Caco-2 (cell line): Measurements from ENCODE around the gene FOXP4. TPM values are rescaled to one million over a fixed set of nuclear protein-coding genes. Genes with fewer than 3 reads are reported as not detected.
A peak's percentile ranks its signal among the peaks of the same experiment; 100 is the strongest.

ENCODE experiments used
- BruUV-seq: library from RNA; stranded (reverse); fragments of 400-500 nt; replicated peaks from 2 replicates; lab custom pipeline; 2021; lab: Mats Ljungman, UMichigan
- CTCF ChIA-PET: fragments of 300-600 bp; sonication (Branson Sonifier 250); formaldehyde crosslinking; loops from one replicate; lab custom pipeline; 2022; ENCODE audit warnings: antibody characterized with exemption; lab: Charles Lee
- POLR2A ChIA-PET: fragments of 300-600 bp; sonication (Branson Sonifier 250); formaldehyde crosslinking; loops from one replicate; lab custom pipeline; 2022; ENCODE audit warnings: antibody characterized with exemption; lab: Charles Lee
- DNase-seq, 2 experiments: peaks; one replicate each; pipeline versions ENCODE4 v3.0.0 to v3.0.0-alpha.2; 2020 to 2022
- H3K27me3 ChIP-seq: replicated peaks from 2 replicates; pipeline ENCODE4 v1.6.0; 2011; ENCODE audit warnings: low read length; ENCODE audit not compliant: control insufficient read depth, insufficient read depth
- H3K36me3 ChIP-seq: 2 replicates; pipeline ENCODE4 v1.5.1; 2011; ENCODE audit warnings: low read length; ENCODE audit not compliant: control insufficient read depth, insufficient read depth
- H3K4me1 ChIP-seq: fragments of 250-450 bp; sonication (Bioruptor Pico); 2 replicates; pipeline ENCODE4 v1.5.1; 2020; ENCODE audit warnings: mild to moderate bottlenecking
- H3K4me3 ChIP-seq: 2 replicates; pipeline ENCODE4 v1.5.1; 2011; ENCODE audit warnings: low read depth, mild to moderate bottlenecking, control low read depth, low read length
- H3K9me3 ChIP-seq: fragments of 250-450 bp; sonication (Bioruptor Pico); 2 replicates; pipeline ENCODE4 v1.5.1; 2020; ENCODE audit warnings: mild to moderate bottlenecking, moderate library complexity
- H3K27ac Mint-ChIP-seq: one replicate; pipeline ENCODE4 v1.8.0; 2022; ENCODE audit warnings: mixed read lengths; ENCODE audit not compliant: unreplicated experiment
- H3K27me3 Mint-ChIP-seq: one replicate; pipeline ENCODE4 v1.8.0; 2022; ENCODE audit warnings: mixed read lengths; ENCODE audit not compliant: insufficient read depth, unreplicated experiment
- H3K36me3 Mint-ChIP-seq: one replicate; pipeline ENCODE4 v1.8.0; 2022; ENCODE audit warnings: mild to moderate bottlenecking, mixed read lengths; ENCODE audit not compliant: insufficient read depth, unreplicated experiment
- H3K4me1 Mint-ChIP-seq: one replicate; pipeline ENCODE4 v1.8.0; 2022; ENCODE audit warnings: low read depth, mixed read lengths; ENCODE audit not compliant: unreplicated experiment
- H3K4me3 Mint-ChIP-seq: one replicate; pipeline ENCODE4 v1.8.0; 2022; ENCODE audit warnings: mild to moderate bottlenecking, moderate library complexity, mixed read lengths; ENCODE audit not compliant: unreplicated experiment
- H3K9me3 Mint-ChIP-seq: one replicate; pipeline ENCODE4 v1.8.0; 2022; ENCODE audit warnings: mixed read lengths; ENCODE audit not compliant: unreplicated experiment
- intact Hi-C: fragments of 100-400 bp; cut with micrococcal nuclease; formaldehyde crosslinking; loops from one replicate; pipeline ENCODE4 v1.10.0; 2022; ENCODE audit not compliant: unreplicated experiment
- total RNA-seq: library from RNA; stranded (reverse); gene quantifications from 2 replicates; pipeline ENCODE4 v1.2.3, GENCODE V29; 2022
- TF ChIP-seq, protein P1 (sequence below), 2 experiments: fragments of 200-600 bp in 1 of 2; IDR thresholded peaks; 1 replicate in 1 of 2; 2 replicates in 1 of 2; pipeline versions ENCODE4 v1.5.1 to v1.8.0; 2011 to 2022; ENCODE audit warnings: antibody characterized with exemption in 1 of 2, control low read depth in 1 of 2, inconsistent platforms in 1 of 2, low read depth in 1 of 2, low read length in 1 of 2, mild to moderate bottlenecking in 1 of 2, moderate library complexity in 1 of 2; ENCODE audit not compliant: insufficient read depth in 1 of 2, severe bottlenecking in 1 of 2, unreplicated experiment in 1 of 2

The FOXP4 gene
- total RNA-seq, 1 experiment from 2014 or later, result 117 TPM

DNA sequence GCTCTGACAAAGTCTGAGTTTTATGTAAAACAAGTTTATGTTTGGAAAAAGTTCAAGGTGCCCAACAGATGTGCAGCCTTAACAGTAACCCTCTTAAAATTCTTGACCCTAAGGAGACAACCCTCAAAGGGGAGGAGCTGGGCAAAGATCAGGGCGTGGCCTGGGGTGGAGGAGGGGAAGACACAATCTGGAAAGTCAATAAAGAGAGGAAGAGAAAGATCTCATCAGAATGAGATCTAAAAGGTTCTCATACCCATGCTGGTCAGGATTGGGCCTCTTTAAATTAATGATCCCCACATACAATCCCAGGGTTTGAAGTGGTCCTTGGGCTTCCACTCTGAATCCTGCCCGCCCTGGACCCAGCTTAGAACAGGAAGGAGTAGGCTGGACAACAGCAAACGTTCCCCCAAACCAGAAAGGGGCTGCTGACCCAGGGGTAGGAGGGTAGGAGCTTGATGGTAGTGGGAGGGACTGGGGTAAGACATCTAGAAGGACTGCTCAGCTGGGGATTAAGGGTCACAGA, 33.0 kb downstream of the FOXP4 start:
- intact Hi-C loops, result no loop called here
- peaks cover 78% of the 10 kb centered on the region for H3K4me1 ChIP-seq
- H3K27me3 Mint-ChIP-seq, result no peaks in the 10 kb centered on the region
- H3K27ac Mint-ChIP-seq, result peak overlapping the region; percentile 67
- BruUV-seq, result TSS peak; percentile 27
- ChIA-PET CTCF (interaction anchor here (0.6 to 1.2 kb wide), 4 partner anchors 11 to 120 kb away, joined by 3 to 6 read pairs (median 4); no protein-coding TSS in a partner anchor), POLR2A (interaction anchor here (0.6 kb wide), 1 partner anchor 154 kb away, joined by 12 read pairs; no protein-coding TSS in a partner anchor)
- H3K4me1 Mint-ChIP-seq, result peaks cover 41% of the 10 kb centered on the region
- peak overlapping the region; percentile 54 for H3K4me3 Mint-ChIP-seq
- H3K9me3 Mint-ChIP-seq, result no peaks in the 10 kb centered on the region
- H3K27me3 ChIP-seq, result no peaks in the 10 kb centered on the region
- TF ChIP-seq, protein P1, sequence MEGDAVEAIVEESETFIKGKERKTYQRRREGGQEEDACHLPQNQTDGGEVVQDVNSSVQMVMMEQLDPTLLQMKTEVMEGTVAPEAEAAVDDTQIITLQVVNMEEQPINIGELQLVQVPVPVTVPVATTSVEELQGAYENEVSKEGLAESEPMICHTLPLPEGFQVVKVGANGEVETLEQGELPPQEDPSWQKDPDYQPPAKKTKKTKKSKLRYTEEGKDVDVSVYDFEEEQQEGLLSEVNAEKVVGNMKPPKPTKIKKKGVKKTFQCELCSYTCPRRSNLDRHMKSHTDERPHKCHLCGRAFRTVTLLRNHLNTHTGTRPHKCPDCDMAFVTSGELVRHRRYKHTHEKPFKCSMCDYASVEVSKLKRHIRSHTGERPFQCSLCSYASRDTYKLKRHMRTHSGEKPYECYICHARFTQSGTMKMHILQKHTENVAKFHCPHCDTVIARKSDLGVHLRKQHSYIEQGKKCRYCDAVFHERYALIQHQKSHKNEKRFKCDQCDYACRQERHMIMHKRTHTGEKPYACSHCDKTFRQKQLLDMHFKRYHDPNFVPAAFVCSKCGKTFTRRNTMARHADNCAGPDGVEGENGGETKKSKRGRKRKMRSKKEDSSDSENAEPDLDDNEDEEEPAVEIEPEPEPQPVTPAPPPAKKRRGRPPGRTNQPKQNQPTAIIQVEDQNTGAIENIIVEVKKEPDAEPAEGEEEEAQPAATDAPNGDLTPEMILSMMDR (IDR thresholded peaks at IDR 0.05; ENCODE audit: insufficient read depth in 1 of 2, low read depth in 1 of 2, low read length in 1 of 2, severe bottlenecking in 1 of 2, unreplicated experiment in 1 of 2), result no peak
- peaks cover 11% of the 10 kb centered on the region for H3K36me3 ChIP-seq
- H3K4me3 ChIP-seq, result no peak overlapping the region
- H3K9me3 ChIP-seq, result no peaks in the 10 kb centered on the region
- DNase-seq, result peak in 1 of 2 experiments; percentile 48
- peaks cover 80% of the 10 kb centered on the region for H3K36me3 Mint-ChIP-seq

DNA sequence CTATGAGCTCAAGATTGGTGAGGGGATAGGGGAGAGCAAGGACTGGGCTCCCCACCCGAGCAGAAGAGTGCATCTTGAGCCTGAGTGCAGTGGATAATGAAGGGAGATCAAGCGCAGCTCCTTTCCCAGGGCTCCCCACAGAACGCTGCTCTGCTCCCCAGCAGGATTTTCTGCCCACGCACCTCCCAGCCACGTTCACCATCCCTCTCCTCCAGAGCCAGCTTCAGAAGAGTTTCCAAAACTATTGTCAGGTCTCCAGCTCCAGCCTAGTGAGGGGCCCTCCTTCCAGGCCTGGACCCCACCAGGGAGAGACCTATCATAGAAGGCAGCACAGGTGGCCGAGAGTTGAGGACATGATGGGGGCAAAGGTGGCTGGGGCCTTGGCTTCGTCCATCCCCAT, 34.5 kb downstream of the FOXP4 start:
- POLR2A ChIA-PET, result no interaction called here
- BruUV-seq, result no TSS peak
- no peak overlapping the region for H3K4me3 ChIP-seq
- H3K9me3 ChIP-seq, result no peaks in the 10 kb centered on the region
- Mint-ChIP-seq H3K27ac (peak overlapping the region; percentile 34), H3K9me3 (no peaks in the 10 kb centered on the region), H3K4me1 (peaks cover 57% of the 10 kb centered on the region), H3K4me3 (no peak overlapping the region), H3K27me3 (no peaks in the 10 kb centered on the region), H3K36me3 (peaks cover 86% of the 10 kb centered on the region)
- CTCF ChIA-PET, result no interaction called here
- H3K27me3 ChIP-seq, result no peaks in the 10 kb centered on the region
- no peak for DNase-seq
- TF ChIP-seq, protein P1 (IDR thresholded peaks at IDR 0.05; ENCODE audit: insufficient read depth in 1 of 2, low read depth in 1 of 2, low read length in 1 of 2, severe bottlenecking in 1 of 2, unreplicated experiment in 1 of 2), result no peak
- H3K36me3 ChIP-seq, result peaks cover 10% of the 10 kb centered on the region; the same call in 1 of the 2 replicates
- peaks cover 88% of the 10 kb centered on the region for H3K4me1 ChIP-seq
- intact Hi-C loops, result no loop called here

DNA sequence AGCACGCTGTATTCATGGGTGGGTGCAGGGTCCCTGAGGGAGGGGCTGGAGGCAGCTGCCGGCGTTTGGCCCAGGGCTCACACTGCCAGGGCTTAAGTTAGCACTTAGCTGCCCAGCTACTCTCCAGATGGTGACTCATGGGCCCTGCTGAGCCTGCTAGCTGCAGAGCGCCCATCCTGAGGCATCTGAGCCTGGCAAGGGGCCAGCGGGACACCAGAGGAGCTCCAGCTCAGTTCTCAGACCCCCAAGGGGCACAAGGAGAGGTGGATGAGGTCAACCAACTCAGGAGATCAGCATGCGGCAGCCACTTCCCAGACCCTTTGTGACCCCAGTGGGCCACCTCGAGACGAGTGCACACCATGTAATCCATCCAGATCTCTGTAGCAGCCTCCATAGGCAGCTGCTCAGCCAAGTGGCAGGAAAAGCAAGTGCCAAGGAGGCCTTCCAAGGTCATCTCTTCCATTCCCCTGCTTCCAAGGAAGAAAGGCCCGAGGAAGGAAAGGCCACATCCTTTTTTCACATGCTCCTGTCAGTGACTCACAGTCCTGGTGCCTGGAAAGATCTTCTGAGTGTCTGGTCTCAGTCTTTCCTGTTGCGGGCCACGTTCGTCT, 35.3 kb downstream of the FOXP4 start:
- Mint-ChIP-seq H3K4me1 (peaks cover 59% of the 10 kb centered on the region), H3K27ac (peak overlapping the region; percentile 75), H3K4me3 (no peak overlapping the region), H3K36me3 (peaks cover 90% of the 10 kb centered on the region), H3K9me3 (no peaks in the 10 kb centered on the region), H3K27me3 (no peaks in the 10 kb centered on the region)
- H3K4me1 ChIP-seq, result peaks cover 84% of the 10 kb centered on the region
- no peak overlapping the region for H3K4me3 ChIP-seq
- DNase-seq, result no peak
- peaks cover 10% of the 10 kb centered on the region; the same call in 1 of the 2 replicates for H3K36me3 ChIP-seq
- BruUV-seq, result no TSS peak
- TF ChIP-seq, protein P1 (IDR thresholded peaks at IDR 0.05; ENCODE audit: insufficient read depth in 1 of 2, low read depth in 1 of 2, low read length in 1 of 2, severe bottlenecking in 1 of 2, unreplicated experiment in 1 of 2), result no peak
- CTCF ChIA-PET, result no interaction called here
- H3K27me3 ChIP-seq, result no peaks in the 10 kb centered on the region
- H3K9me3 ChIP-seq, result no peaks in the 10 kb centered on the region
- intact Hi-C loops, result no loop called here
- POLR2A ChIA-PET, result no interaction called here
